HG02798 (cell line): ENCODE data around the gene IZUMO4.

ENCODE experiments used
- ATAC-seq: cut with Tn5 transposase; IDR thresholded peaks from one replicate; pipeline ENCODE4 v1.9.1; 2021; ENCODE audit warnings: mild to moderate bottlenecking; ENCODE audit not compliant: unreplicated experiment, poor library complexity

IZUMO4 gene

DNA sequence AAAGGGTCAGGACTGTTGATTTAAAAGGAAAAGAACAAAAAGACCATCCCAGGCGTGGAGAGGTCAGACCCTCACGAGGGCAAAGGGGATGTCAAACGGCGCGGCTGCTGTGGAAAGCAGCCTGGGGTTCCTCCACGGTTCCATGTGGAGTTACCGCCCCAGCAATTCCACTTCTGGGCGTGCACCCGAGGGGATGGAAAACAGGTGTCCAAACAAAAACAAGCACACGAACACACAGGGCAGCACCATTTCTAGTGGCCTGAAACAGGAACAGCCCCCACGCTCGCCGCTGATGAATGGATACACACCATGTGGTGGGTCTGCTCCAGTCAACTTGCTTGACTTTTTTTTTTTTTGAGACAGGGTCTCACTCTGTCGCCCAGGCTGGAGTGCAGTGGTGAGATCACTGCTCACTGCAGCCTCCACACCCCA is 43.4 kb downstream of the IZUMO4 start:
- ATAC-seq, result no peak

DNA sequence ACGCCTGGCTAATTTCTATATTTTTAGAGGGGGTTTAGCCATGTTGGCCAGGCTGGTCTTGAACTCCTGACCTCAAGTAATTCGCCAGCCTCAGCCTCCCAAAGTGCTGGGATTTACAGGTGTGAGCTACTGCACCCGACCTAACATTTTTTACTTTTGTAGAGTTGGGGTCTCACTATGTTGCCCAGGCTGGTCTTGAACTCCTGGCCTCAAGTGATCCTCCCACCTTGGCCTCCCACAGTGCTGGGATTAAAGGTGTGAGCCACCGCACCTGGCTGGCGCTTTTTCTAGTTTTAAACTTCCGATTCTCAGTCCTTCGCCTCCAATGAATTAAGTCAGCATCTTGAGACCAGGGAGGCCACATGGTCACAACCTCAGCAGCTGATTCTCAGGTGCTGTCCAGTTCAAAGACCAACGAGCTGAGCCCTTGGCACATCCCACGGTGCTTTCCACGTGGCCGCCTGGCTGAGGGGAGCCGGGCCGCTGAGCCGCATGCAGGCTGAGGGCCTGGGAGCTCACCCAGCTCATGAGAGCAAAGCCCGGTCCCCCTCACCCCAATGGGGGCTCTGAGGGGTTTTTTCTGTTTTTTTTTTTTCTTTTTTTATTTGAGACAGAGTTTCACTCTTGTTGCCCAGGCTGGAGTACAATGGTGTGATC is 45.6 kb downstream of the IZUMO4 start:
- ATAC-seq, result no peak

DNA sequence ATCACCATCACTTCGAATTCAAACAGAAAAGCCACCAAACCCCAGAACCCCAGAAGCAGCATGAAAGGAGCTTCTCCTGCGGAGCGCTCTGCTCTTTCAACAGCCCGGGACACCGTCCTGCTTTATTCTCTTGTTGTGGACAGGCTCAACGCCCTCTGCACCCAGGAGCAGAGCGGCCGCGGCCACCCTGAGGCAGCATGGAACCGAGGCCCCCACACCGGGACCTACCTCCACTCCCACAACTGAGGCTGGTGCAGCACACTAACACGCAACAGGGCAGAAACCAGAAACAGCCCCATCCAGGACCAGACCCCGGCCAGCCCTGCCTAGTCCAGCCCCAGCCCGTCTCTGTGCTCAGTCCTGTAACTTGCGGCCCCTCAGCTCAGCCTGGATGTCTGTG is 47.5 kb downstream of the IZUMO4 start:
- ATAC-seq, result no peak

DNA sequence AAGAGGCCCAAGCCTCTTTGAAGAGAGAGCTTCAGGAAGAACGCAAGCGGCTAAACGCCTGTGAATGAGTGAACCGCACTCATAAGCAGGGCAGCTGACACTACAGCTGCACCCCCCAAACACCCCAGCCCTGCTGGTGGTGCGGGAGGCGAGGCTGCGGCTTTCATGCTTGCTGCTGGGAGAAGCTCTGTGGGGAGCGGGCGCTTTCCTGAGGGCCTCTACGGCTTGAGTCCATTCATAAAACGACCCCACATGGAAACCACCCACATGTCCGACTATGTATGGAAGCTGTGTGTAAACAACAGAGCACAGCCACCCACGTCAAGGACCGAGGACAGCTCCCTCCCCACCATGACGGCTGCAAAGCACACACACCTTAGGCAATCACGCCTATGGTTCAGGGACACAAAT is 49.1 kb downstream of the IZUMO4 start:
- no peak for ATAC-seq

DNA sequence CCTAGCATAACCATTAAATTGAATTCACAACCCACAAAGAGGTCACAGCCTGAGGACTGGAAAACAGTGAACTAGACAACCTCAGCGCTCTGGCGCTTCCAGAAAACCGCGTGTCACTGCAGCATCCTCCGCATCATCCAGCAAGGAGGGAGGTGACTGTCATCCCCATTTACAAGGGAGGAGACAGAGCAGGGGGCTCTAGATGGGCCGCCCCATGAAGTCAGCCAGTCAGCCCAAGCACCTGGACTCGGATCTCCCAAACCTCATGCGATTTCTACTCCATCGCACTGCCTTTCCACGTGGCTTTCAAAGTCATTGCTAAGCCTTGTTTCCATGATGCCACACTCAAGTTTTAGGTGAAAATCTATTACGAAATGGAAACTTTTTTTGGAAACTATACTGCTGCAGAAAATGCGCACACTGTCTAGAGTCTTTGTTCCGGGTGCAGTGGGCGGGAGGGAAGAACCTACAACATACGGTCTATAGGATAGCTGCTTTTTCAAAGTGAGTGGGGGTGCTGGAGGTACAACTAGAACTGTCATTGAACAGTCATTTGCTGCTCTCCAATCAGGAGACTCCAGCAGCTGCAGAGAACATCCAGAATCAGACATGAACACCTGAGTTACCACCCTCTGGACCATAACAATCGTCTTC is 51.9 kb downstream of the IZUMO4 start:
- ATAC-seq, result no peak
